SK-MEL-5 (cell line): ENCODE measurements around the gene CCDC191. TPM values are rescaled to one million over a fixed set of nuclear protein-coding genes. Genes with fewer than 3 reads are reported as not detected.

Experiments
- DNase-seq: peaks from one replicate; pipeline ENCODE4 v3.0.0-alpha.2; 2016; ENCODE audit warnings: low read depth, low spot score
- in situ Hi-C: cut with HindIII; loops from 2 replicates; pipeline ENCODE4 v1.10.0; 2016; ENCODE audit warnings: low sequenced_read_pairs, high pct_unique_total_duplicates, low pct_unique_long_range_greater_than_20kb
- total RNA-seq: library from RNA; depleted of rRNA; stranded (reverse); fragments of >200 nt; shearing (Covaris generic); gene quantifications from 2 replicates; pipeline ENCODE4 v1.2.3, GENCODE V29; 2014

CCDC191 gene
- total RNA-seq, 1 experiment from 2014 or later, result 0.61 TPM

DNA sequence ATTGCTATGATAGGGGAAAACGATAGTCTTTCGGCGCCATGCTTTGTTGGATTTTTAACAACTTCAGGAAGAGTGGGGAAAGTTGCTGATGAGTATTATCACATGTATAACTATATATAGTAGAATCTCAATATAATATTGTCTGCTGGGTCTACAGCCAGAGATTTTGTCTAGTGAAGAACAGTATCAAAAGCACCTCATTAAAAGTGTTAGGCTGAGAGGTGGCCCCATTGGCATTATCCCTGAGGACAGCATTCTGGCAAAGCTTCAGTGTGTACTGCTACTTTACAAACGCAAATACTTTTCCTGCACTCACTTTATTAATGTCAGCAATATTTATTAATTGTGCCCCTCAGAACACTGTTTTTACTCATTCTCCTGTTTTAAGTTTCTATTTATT, 12.0 kb upstream of the CCDC191 start:
- in situ Hi-C loops, result no loop called here
- DNase-seq, result no peak

GRCh38 chr3:114067804-114068203, 11.5 kb upstream of the CCDC191 start:
- in situ Hi-C loops, result no loop called here

DNA sequence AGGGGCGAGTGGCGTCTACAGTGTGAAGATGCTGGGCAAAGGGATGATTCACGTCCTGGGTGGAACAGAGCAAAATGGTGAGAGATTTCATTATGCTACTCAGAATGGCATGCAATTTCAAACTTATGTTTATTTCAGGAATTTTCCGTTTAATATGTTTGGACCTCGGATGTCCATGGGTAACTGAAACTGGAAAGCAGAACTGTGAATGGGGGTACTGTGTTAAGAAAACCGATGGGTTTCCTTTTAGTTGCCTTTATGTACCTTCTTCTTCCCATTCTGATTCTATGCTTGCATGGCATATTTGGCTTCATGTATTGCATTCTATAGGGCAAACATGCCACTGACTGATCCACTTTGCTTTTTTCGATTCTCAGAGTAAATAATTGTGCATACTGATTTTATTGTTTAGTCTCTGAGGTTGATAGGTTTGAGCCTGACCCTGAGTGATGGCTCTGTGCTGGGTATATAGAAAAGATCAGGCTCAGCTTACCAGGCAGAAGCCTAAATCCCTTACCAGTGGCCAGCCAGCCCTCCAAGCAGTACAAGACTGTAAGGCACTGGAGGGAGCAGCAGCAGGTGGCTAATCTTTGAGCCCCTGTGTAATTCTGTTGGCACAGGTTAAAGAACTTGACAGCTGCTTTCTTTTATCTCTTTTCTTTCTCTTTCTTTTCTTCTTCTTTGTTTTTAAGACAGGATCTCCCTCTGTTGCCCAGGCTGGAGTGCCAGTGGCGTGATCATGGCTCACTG, 4.8 kb upstream of the CCDC191 start:
- in situ Hi-C loops, result no loop called here

More at GRCh38 chr3:114067804-114068203, 11.5 kb upstream of the CCDC191 start:
- DNase-seq, result no peak

GRCh38 chr3:114058646-114059045, 2.3 kb upstream of the CCDC191 start:
- no peak for DNase-seq
- in situ Hi-C loops, result no loop called here

More for the DNA sequence above, 4.8 kb upstream of the CCDC191 start:
- no peak for DNase-seq

DNA sequence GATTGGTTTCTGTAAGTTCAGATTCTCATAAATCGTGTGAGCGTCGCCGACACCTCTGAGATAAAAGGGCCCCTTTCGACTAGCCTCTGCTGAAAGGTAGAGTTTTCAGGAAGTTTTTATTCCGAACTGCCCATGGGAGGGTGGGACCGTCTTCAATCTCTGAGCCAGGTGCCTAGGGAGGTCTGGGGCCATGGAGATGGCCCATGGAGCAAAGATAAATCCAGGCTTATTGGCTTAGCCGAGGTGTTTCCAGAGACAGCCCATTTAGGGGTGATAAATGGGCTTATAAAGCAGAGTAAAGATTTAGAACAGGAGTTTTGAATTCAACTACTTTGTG, 653 bp upstream of the CCDC191 start:
- DNase-seq, result no peak
- in situ Hi-C loops, result no loop called here

GRCh38 chr3:114052216-114052615, 4.1 kb downstream of the CCDC191 start:
- no peak for DNase-seq
- in situ Hi-C loops, result no loop called here

DNA sequence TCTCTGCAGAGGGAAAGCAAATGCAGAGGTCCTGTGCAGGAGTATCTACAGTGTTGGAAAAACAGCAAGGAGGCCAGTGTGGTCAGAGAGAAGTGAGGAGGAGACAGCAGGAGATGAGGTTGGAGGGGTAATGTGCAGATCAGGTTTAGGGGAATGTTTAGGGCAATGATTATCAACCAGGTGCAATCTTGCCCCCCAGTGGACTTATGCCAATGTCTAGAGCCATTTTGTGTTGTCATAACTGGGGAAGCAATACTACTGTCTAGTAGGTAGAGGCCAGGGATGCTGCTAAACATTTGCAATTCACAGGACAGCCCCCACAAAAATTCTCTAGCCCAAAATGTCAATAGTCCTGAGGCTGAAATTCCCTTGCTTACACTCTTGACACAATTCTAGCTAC, 13.1 kb downstream of the CCDC191 start:
- in situ Hi-C loops, result no loop called here

GRCh38 chr3:114035896-114036295, 20.4 kb downstream of the CCDC191 start:
- DNase-seq, result no peak
- in situ Hi-C loops, result no loop called here

More for the DNA sequence above, 13.1 kb downstream of the CCDC191 start:
- no peak for DNase-seq

GRCh38 chr3:114034787-114035545, 21.4 kb downstream of the CCDC191 start:
- DNase-seq, result no peak
- in situ Hi-C loops, result no loop called here

DNA sequence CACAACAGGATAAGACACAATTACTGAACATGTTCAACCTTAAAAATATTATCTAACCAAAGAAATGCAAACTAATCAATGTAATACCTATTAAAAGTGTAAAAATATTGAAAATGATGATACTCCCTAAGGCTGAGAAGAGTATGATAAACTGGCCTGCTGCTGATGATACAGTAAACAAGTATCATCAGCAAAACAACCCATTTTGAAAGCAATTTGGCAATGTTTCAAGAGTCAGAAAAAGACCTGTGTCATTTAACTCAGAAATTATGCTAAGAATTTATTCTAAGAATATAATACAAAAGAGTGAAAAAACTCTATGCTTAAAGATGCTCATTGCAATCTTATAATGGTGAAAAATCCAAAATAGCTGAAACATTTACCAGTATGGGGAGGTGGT, 22.1 kb downstream of the CCDC191 start:
- no peak for DNase-seq

GRCh38 chr3:114033721-114034120, 22.6 kb downstream of the CCDC191 start:
- in situ Hi-C loops, result no loop called here
- DNase-seq, result no peak

More for the DNA sequence above, 22.1 kb downstream of the CCDC191 start:
- in situ Hi-C loops, result no loop called here

- DNase-seq, result no peak
- in situ Hi-C loops, result no loop called here
Measured at GRCh38 chr3:114026331-114026730, 30.0 kb downstream of the CCDC191 start.

DNA sequence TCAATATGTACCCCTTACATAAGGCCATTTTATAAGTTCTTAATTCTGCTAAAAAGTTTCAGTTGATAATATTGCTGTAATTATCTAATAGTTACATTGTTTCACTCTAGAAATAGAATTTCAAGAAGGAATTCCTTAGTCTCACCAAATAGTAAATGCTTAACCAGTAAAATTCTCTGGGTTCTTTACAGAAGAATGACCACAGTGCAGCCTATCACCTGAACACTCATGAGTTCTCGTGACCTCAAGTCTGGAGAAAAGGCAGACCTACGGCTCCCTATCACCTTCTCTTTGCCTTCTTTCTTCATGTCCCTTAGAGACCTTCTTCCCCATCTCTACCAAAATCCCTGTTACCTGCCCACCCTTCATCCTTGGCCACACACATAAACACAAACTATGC, 30.9 kb downstream of the CCDC191 start:
- DNase-seq, result no peak
- in situ Hi-C loops, result no loop called here

GRCh38 chr3:114022145-114022802, 34.1 kb downstream of the CCDC191 start:
- no peak for DNase-seq
- in situ Hi-C loops, result no loop called here

DNA sequence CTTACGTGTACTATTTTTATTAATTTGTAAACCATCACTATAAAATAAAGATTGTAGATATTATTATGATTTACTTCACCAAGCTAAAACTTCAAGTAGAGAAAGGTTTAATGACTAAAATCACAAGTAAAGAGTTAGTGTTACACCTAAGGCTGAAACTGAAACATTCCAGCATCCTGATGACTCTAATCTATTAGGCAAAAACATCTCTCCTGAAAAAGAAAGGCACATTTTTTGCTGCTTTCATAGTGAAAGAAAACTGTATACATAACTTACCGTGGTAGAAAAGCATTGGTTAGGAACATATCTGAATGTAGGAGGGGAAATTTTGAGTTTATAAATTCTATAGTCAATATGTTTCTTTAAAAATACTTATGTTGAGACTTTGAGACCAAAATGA, 35.4 kb downstream of the CCDC191 start:
- in situ Hi-C loops, result no loop called here
- no peak for DNase-seq

DNA sequence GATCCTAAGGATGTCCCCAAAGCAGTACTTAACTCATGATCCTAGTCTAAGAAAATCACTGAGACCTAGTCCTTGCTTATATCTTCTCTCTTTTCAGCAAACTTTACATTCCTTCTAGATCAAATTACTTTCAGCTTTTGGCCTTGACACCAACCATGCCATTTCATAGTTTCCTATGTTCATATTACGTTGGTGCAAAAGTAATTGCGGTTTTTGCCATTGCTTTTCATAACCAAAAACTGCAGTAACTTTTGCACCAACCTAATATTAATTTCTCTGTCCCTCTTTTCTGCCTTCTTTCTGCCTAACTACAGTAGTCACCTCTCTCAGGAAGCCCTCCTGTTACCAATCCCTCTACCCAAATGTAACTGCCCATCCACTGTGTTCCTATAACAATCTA, 36.8 kb downstream of the CCDC191 start:
- no peak for DNase-seq
- in situ Hi-C loops, result no loop called here

DNA sequence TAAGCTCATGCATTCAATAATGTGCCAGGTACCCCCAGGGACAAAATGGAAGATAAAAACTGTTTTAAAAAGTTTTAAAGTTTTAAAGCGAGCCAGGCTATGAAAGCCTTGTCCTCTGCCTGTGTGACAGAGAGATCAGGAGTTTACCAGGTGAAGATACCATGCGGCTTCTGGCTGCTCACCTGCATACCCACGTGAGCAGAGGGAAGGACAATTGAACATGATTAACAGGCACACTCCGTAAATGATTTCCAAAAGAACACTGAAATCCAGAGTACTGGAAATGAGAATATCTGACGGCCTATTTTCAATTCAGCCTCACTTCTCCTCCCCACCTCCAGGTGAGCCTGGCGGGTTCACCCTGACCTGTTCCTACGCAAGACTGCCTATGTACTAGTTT, 42.1 kb downstream of the CCDC191 start:
- DNase-seq, result no peak
- in situ Hi-C loops, result no loop called here

- no peak for DNase-seq
- in situ Hi-C loops, result no loop called here
Measured at GRCh38 chr3:114011059-114011797, 45.1 kb downstream of the CCDC191 start.
